ENCODE measurements around the gene CHST3. TPM values are rescaled to one million over a fixed set of nuclear protein-coding genes. Genes with fewer than 3 reads are reported as not detected.

The CHST3 gene
- total RNA-seq, 1 experiment from 2014 or later = 6.1 TPM

DNA sequence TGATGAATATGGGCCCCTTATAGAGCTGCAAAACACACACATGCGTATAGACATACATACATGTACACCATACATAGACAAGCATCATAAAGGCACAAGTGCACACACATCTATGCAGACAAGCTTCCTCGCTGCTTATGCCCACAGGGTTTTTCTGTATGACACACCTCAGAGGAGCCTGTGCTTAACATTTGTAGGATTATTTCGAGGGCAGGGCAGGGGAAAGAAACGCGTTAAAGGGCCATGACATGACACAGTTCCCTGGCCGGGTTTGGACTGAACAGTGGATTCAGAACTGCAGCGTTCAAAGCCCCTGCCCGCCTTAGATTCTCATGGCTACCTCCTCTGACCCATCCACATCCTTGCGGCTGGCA lies 44.8 kb downstream of the CHST3 start:
- Histone ChIP-seq H2AFZ (ENCODE audit: low read length) (no peak overlapping the region), H3K14ac (ENCODE audit: insufficient read depth, low read length) (no peak overlapping the region), H3K23ac (ENCODE audit: insufficient read length, low read depth, low read length) (no peak overlapping the region), H2BK15ac (ENCODE audit: low read depth, low read length) (no peak overlapping the region), H2BK20ac (ENCODE audit: low read depth, low read length, poor library complexity, severe bottlenecking) (no peak overlapping the region), H3K79me1 (ENCODE audit: insufficient read depth, low read depth, low read length, poor library complexity, severe bottlenecking) (no peaks in the 10 kb centered on the region), H3T11ph (ENCODE audit: low read length) (no peak overlapping the region), H2BK5ac (ENCODE audit: insufficient read length, low read length) (no peak overlapping the region), H3K4me1 (ENCODE audit: insufficient read depth, low read length) (no peaks in the 10 kb centered on the region), H4K8ac (replicated peaks; ENCODE audit: insufficient read length, low read depth, low read length) (no peak overlapping the region), H3K79me2 (ENCODE audit: insufficient read depth, low read length) (no peaks in the 10 kb centered on the region), H2AK5ac (ENCODE audit: insufficient read length, low read length) (no peak overlapping the region), H2BK12ac (ENCODE audit: insufficient read length, low read depth, low read length) (no peak overlapping the region), H3K4ac (ENCODE audit: low read depth, low read length) (no peak overlapping the region), H3K4me2 (ENCODE audit: insufficient read depth, insufficient read length, low read length) (no peak overlapping the region), H3K9me3 (ENCODE audit: control insufficient read depth, low read depth, low read length) (no peaks in the 10 kb centered on the region), H3K27me3 (ENCODE audit: insufficient read depth, low read length) (no peaks in the 10 kb centered on the region), H3K23me2 (ENCODE audit: insufficient read length, low read depth, low read length, poor library complexity, severe bottlenecking) (no peaks in the 10 kb centered on the region), H3K56ac (ENCODE audit: insufficient read length, low read depth, low read length) (no peak overlapping the region), H3K27ac (ENCODE audit: insufficient read length, low read depth, low read length) (no peak overlapping the region), H4K91ac (ENCODE audit: insufficient read length, low read depth, low read length) (no peak overlapping the region), H4K5ac (ENCODE audit: insufficient read length, low read depth, low read length) (no peak overlapping the region), H2BK120ac (ENCODE audit: low read depth, low read length, poor library complexity, severe bottlenecking) (no peak overlapping the region), H3K18ac (ENCODE audit: insufficient read length, low read depth, low read length) (no peak overlapping the region), H4K20me1 (ENCODE audit: control insufficient read depth, insufficient read depth, insufficient read length) (no peaks in the 10 kb centered on the region), H3K9ac (ENCODE audit: extremely low read depth, insufficient read length, low read length) (no peak overlapping the region)
- peak overlapping the region in 2 of 3 experiments; percentile 73 to 94; a peak in 4 of 7 replicates for H3K27ac Mint-ChIP-seq
- WGBS (ENCODE audit: extremely low coverage, insufficient read length, low lambda C conversion rate) = no CpG with 5 or more reads among the region's 9 CpGs
- no peaks in the 10 kb centered on the region for H3K9me3 Mint-ChIP-seq
- no peak for DNase-seq
- H3K36me3 Mint-ChIP-seq (ENCODE audit: insufficient read depth in 1 of 3, low read depth in 3 of 3) = peaks cover 0 to 8% (median 2%) of the 10 kb centered on the region in 3 experiments; a peak in 2 of 7 replicates
- H3K27me3 Mint-ChIP-seq (ENCODE audit: low read depth) = no peaks in the 10 kb centered on the region
- H3K4me3 Mint-ChIP-seq = no peak overlapping the region
- TF ChIP-seq, protein P1, sequence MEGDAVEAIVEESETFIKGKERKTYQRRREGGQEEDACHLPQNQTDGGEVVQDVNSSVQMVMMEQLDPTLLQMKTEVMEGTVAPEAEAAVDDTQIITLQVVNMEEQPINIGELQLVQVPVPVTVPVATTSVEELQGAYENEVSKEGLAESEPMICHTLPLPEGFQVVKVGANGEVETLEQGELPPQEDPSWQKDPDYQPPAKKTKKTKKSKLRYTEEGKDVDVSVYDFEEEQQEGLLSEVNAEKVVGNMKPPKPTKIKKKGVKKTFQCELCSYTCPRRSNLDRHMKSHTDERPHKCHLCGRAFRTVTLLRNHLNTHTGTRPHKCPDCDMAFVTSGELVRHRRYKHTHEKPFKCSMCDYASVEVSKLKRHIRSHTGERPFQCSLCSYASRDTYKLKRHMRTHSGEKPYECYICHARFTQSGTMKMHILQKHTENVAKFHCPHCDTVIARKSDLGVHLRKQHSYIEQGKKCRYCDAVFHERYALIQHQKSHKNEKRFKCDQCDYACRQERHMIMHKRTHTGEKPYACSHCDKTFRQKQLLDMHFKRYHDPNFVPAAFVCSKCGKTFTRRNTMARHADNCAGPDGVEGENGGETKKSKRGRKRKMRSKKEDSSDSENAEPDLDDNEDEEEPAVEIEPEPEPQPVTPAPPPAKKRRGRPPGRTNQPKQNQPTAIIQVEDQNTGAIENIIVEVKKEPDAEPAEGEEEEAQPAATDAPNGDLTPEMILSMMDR (conservative IDR thresholded peaks at IDR 0.05) = no peak
- peaks cover 2 to 3% of the 10 kb centered on the region in 2 experiments for H3K4me1 Mint-ChIP-seq

Data from H9 (cell line).